GM19455 (cell line): ENCODE data around the gene CCDC150.

Experiments used
- ATAC-seq: cut with Tn5 transposase; IDR thresholded peaks from one replicate; pipeline ENCODE4 v1.9.1; 2021; ENCODE audit not compliant: unreplicated experiment

Gene CCDC150

DNA sequence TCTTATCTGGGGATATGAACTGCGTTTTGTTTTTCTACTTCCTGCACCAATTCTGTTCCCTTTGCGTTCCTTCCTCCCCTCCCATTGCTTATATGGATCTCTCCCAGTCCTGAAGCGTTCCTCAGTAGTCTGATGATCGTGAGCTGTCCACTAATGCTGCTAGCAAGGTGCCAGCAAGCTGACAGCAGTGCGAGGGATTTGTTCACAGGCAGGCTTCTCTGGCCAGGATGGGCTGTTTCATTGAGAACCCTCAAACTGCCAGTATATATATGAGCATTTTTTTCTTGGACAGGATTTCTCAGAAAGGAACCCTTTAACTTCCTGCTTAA, 119.8 kb downstream of the CCDC150 start:
- ATAC-seq: no peak

DNA sequence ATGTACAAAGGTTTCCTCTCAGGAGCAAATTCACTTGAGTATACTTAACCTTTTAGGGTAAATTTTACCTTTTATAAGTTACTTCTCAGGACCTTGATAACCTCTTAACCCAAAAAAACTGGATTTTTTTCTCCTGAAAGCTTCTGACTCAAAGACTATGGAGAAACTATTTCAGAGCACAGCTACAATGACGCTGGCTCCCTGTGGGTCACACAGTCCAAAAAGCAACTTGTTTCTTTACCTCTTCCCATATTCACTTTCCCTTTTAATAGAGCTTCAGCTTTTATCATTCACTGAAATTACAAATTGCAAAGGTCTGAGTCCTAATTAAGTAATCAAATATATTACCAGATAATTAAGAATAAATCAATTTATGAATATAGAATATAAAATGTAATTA, 127.6 kb downstream of the CCDC150 start:
- ATAC-seq: no peak
